DMS79 (cell line): ENCODE measurements around the gene HMX1.

Experiments
- DNase-seq: peaks from one replicate; lab custom pipeline; 2025; lab: John Stamatoyannopoulos, UW

Gene HMX1

DNA sequence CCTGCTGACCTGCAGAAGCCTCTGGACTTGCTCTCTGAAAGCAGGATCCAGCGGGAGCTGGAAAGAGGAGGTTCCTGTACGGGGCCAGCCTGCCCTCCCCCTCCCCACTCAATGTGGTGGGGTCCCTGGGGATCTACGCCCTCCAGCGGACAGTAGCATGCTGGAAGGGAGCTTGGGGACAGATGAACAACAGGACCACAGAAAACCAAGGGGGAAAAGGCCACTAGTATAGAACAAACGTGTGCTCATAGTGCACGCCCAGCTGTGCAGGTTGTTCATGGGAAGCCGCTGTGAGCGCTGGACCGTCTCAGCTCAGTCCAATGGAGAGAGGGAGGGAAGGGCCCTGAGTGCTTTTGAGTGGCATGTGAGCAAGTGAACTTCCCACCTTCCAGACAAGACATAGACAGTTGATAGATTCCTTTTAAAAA lies 15.8 kb downstream of the HMX1 start:
- no peak for DNase-seq

DNA sequence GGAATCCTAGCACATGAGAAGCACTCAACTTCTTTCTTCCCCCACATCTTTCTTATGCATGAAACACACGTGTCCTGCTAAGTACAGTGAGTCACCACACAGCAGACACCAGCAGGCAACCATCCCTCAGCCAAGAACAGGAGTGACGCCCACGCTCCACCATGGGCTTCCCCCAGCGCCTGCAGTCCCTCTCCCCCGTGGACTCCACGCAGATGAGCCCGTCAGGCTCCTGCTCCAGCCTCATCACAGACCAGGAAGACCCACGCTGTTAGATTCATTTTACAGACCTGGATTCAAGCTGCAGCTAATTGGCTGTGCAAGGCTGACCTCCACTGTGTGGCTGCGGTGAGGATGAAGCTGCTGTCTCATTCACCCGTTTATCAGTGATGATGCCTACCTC lies 16.7 kb downstream of the HMX1 start:
- no peak for DNase-seq

DNA sequence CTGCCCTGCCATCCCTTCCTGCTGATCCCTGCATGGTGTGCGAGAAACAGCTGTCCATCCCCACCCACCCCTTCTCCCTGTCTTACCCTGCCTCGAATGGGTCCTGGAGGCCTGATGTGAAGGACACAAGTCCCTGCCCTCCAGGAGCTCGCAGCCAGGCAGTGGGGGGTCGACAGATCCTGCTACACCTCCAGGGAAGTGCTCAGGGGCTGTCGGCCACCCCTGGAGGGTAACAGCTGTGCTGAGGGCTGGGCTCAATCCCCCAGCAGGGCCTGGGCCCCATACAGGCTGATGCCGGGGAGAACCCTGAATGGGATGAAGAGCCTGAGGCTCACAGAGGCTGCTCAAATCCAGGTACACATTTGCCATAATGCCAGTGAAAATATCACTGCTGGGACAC lies 17.6 kb downstream of the HMX1 start:
- DNase-seq = no peak

DNA sequence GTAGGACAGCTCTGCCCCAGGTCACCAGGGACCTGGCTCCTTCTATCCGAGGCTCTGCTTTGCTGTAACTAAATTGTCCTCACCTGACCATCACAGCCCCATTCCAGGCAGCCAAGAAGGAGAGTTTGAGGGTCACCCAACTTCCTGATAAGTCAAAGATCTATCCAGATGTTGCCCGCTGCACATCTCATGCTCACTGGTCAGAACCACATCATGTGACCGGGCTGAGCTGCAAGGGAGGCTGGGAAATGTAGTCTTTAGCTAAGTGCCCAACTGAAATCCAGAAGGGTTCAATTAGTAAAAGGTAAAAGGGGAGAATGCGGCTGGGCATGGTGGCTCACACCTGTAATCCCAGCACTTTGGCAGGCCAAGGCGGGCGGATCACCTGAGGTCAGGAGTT lies 18.4 kb downstream of the HMX1 start:
- no peak for DNase-seq

DNA sequence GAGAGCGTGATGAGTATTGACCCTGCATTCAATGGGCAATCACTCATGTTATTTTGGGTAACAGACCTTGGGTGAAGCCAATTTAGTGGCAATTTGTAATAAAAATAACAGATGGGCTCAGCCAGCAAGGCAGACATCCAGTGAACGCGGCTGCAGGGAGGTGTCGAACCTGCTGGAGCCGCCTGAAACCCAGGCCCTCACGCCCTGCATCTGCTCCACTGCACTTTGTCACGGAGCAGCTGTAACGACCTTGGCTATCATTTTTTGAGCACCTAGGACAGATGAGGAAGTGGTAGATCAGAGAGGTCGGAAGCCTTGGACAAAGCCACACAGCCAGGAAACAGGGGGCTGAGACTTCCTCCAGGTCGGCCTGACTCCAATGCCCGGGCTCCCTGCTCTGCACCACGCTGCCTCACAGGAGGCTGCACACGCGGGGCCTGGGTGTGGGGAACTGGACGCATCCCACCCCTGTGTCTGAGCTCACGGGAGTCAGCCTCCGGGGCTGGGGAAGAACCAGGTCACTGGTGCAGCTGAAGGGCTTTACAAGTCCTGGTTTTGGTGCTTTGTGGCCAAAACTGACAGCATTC lies 19.4 kb downstream of the HMX1 start:
- DNase-seq = no peak

DNA sequence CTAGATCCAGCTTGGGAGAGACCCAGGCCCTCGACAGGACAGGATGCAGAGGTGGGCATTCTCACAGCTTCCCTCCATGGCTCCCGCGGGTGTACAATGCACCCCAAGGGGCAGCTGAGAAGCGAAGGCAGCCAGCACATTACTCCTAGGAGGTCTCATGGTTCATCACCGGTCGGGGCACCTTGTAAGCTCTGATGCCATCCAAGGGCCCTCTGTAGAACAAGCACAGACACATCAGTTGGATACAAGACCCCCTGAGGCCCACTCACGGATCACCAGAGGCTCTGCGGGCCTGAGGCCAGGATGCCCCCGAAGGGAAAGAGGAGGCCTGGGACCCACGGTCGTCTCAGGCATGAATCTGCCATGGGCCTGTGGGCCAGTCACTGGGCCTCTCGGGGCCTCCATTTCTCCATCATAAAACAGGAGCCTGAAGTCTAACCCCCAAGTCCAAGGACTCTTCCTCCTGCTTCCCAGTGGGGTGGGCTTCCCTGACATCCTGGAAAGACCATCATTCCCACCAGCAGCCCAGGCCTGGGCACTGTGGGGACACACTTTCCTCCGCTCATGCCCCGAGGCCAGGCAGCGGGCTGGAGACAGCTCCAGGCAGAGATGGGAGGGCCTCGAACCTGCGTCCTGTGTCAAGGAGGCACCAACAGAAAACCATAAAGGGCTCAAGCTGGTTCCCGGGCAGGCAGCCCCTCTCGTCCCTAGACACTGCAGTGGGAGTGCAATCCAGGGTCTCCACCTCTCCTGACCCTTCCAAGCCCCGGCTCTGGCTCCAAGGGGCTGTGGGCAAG lies 20.1 kb downstream of the HMX1 start:
- no peak for DNase-seq

DNA sequence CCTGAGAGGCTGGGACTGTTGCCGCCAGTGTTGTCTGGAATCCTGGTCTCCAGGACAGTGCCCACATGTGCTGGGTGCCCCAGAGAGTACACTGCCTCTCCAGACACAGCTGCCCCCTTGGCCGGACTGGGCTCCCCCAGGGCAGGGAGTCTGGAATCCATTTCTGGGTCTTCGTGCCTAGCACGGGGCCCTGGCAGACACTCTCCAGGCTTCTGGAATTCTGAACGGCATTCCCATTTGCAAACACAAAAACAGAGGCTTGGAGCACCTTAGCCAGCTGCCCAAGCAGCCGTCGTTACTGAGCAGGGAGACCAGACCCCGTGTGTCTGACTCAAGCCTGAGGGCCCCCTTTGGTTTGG lies 20.8 kb downstream of the HMX1 start:
- no peak for DNase-seq

DNA sequence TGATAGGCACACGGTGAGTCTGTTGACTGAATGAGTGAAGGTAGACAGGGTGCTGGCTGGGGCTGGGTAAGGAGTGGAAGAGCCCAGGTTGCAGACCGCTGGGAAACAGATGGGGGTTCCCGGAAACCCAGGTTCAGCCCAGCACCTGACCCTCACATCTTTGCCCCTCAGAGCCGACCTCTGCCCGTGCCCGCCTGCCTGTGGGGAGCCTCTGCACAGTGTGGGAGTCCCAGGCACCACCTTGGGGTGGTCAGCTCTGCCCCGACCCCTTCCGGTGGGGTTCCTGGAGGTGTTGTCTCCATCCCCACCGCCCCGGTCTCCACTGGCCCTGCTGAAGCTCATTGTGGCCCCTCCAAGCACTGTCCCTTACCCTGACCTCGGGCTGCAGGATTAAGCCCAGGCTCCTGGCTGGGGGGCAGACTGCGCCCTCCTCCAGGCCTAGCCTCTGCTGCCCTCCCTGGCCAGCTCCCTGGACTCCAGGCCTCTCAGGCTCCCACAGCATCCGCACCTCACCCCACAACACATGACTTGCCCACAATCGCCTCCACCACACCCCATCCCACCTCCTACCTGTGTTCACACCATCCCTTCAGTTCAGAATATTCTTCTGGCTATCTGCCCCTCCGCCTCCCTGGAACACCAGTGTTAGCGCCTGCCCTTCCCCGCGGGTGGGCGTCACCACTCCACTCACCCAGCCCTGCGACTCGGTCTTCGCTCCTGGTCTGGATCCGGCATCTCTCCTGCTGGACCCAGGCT lies 21.4 kb downstream of the HMX1 start:
- DNase-seq = no peak

DNA sequence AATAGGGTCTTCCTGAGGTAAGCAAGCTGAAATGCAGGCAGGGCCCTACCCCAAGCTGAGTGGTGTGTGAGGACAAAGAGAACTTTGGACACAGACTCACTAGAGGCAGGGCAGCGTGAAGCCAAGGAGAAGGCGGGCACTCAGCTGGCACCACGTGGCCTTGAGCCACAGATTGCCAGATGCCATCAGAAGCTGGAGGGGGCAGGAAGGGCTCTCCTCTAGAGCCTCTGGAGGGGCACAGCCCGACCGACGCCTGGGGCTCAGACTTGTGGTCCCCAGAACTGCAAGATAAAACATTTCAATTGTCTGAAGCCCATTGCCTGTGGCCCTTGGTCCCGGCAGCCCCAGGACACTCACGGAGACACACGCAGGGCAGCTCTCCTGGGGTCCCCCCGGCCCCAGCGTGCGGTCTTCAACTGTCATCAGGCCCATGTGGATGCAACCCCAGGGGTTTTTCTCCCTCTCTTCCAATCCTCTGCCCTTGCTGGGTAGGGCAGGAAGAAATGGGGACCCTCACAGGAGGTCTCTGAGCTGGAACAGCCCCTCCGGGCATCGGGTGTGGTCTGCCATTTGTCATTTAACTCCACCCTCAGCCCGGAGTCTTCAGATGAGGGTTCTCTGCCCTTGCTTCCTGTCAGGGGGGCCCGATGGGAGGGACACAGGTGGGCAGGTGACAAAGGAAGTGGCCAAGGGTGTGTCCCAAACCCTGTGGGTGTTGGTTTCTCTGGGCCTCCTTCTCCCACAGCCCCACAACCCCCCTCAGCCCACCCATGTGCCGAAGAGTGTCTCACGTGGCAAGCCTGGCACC lies 22.2 kb downstream of the HMX1 start:
- no peak for DNase-seq

DNA sequence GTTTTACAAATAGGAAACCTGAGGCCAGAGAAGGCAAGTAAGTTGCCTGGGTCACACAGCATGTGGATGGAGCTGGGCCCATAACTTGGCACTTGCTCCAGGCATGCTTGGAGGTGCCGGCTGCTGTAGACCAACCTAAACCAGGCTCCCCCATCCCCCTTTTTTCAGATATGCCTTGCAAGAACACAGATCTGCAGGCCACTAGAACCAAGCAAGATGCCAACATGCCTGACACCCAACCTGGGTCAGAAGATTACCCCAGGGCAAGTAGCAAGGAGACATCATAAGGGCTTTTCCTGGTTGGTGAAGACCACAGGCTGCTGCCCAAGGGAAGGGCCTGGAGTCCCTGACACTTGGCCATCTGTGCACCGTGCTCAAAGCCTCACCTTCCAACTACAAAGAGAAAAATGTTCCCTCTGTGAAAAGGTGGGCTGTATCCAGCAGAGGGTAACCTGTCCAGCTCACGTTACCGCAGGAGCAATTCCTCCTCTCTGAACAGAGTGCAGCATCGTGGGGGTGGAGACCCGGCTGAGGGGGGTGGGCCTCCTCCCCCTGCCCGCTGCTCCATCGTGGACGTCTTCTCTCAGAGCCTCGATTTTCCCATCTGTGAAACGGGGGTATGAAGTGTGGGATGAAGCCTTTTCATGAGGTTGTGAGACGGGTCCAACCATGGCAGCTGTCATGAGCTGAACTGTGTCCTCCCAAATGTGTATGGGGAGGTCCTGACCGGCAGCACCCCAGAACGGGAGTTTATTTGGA lies 23.0 kb downstream of the HMX1 start:
- DNase-seq = no peak

DNA sequence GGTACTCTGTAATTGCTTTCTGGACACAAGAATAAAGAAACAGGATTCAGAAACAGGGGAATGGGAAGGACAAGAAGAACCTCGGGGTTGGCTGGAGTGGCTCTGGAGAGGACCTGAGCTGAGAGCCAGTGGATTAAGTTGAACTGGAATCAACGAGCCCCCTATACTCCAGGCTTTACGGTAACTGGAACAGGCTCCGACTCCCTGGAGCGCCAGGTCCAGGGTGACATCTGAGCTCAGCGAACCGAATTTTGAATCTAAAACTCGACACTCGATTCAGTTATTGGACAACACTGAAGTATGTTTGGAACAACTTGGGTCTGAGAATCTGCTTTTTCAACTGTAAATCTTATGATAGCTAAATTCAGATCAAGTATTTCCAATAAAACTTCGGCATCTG lies 23.9 kb downstream of the HMX1 start:
- DNase-seq = no peak

DNA sequence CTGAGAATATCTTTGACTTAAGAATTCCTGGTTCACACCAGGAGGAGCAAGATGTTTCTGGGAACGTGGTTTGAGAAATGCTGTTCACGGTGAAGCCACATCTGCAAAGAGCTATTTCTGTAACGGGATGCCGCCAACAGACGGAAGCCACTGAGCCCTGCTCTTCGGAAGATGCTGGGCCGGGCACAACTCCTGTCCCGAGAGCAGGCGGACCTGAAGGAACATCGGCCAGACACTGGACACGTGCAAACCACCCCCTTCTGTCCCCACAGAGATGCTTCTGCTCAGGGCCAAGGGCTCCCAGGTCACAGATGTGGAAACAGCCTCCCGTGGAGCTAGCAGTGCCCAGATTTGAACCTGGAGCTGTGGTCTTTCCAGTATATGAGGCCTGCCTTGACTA lies 24.3 kb downstream of the HMX1 start:
- no peak for DNase-seq

DNA sequence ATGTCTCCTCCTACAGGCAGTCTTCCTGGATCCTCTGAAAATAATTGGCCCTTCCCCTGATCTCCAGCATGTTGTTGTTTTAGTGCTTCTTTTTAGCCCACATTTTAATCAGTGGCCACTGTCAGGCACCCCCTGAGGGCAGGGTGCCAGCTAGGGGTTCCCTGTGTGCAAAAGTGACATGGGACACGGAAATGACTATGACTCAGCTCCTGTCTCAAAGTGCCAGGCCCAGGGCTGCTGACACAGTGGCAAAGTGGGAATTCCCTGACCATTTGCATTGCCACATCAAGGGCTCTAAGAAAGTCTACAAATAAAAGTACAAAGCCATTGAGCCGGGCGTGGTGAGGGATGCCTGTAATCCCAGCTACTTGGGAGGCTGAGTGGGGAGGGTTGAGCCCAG lies 24.8 kb downstream of the HMX1 start:
- DNase-seq = no peak

DNA sequence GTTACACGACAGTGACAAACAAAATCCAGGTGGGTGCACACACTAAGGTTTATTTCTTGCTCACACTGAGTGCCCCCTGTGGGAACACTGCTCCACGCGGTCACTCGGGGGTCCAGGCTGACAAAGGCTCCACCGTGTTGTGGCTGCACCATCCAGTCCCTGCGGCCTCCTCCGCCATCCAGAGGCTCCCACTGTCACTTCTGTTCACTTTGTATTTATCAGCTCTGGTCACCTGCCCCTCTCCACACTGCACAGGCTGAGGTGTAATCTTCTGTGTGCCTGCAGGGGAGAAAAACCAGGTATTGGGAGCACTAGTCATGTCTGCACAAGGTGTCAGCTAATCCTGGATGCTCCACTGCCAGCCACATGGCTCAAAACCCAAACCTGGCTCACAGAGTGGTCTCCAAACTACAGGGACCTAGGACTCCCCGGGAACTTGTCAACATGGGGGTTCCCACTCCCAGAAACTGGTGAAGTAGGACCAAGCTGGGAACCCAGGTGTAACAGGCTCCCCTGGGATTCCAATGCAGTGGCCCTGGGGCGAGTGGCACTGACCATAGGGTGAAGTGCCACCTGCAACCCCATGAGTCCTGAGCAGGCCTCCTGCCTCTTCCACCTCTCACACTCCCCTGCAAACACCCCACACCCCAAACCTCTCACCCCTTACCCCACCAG lies 25.5 kb downstream of the HMX1 start:
- DNase-seq = no peak

DNA sequence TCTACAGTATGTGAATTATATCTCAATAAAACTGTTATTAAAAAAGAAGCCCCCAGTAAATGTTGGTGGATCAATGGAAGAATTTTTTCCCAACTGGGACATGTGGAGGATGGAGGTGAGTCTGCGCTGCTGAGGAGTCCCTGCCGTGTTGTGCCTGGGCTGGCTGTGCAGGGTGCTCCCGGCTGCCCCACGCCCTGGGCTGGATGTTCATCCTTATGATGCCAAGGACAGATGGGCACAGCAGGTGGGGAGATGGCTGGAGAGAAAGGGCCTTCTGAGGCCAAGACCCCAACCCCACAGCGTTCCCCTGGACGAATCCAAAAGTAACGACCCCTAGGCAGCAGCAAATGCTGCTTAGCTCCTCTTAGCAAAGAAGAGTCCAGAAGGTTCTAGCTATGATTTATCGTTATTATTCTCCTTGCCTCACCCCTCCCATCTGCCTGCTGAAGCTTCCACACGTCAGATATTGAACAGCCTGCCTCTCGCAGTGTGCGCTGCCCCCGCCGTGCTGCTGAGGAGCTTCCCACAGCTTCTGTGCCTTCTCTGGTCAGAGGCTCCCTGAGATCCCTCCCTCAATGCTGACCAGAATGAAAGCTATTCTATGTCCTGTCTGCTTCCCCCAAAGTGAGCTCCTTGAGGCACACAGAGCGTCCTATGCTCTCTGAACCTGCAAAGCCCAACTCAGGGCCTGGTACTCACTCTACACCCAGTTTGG lies 26.5 kb downstream of the HMX1 start:
- DNase-seq = no peak

DNA sequence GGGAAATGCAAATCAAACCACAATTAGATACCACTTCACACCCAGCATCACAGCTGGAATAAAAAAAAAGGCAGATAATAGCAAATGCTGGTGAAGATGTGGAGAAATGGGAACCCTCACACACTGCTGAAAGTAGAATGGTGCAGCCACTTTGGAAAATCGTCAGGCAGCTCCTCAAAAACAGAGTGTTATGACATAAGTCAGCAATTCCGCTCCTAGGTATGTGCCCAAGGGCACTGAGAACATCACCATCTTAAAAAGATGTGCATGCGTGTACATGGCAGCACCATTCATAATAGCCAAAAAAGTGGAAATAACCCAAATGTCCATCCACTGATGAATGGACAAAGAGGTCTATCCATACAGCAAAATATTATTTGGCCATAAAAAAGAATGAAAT lies 28.0 kb downstream of the HMX1 start:
- no peak for DNase-seq

DNA sequence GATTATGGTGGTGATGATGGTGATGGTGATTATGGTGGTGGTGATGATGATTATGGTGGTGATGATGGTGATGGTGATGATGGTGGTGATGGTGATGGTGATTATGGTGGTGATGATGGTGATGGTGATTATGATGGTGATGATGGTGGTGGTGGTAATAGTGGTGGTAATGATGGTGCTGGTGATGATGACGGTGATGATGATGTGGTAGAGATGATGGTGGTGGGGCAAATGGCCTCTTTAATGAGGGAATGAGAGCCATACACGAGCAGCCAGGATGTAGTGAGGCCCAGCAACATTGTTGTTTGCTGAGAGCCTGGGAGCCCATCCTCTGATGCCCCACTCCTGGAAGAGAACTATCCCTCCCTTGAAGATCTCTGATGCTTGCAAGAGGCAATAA lies 29.0 kb downstream of the HMX1 start:
- no peak for DNase-seq

DNA sequence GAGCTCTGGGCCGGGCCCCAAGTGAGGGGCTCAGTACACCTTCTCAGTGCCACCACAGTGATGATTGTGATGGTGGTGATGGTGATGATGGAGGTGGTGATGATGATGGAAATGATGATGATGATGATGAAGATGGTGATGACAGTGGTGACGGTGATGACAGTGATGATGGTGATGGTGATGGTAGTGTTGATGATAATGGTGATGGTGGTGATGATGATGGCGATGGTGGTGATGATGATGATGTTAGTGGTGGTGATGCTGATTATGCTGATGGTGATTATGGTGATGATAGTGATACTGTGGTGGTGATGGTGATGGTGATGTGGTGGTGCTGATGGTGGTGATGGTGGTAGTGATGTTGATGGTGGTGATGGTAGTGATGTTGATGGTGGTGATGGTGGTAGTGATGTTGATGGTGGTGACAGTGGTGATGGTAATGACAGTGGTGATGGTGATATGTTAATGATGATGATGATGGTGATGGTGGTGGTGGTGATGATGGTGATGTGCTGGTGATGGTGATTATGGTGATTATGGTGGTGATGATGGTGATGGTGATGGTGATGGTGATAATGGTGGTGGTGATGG lies 29.9 kb downstream of the HMX1 start:
- DNase-seq = no peak

DNA sequence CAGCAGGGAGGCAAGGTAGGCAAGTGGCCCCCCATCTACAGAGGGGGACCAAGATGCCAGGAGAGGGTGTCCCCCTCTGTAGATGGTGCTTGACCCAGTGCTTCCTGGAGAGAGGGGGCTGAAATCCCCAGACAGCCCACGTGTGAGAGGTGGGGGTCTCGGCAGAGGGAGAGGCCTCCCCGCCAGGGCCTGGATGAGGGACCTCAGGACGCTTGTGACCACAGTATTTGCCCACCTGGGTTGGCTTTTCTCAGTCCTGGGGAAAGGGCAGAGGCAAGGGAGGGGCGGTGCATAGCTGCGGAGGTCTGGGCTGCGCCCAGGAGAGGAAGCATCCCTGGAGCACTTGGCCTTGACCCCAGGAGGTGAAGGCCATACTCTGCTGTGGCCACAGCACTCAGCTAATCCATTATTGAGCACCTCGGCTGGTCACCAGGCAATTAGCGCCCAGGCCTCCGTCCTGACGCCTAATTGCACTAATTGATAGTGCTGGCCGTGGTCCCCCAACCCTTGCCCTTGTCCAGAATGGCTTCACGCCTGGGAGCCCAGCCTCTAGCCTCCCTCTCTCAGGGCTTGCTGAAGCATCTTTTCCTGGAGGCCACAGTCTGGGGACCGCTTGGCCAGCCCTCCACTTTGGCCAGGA lies 30.7 kb downstream of the HMX1 start:
- DNase-seq = no peak
